HepG2 (cell line): ENCODE measurements around the gene TMED6. TPM values are rescaled to one million over a fixed set of nuclear protein-coding genes. Genes with fewer than 3 reads are reported as not detected.

ENCODE experiments used
- ATRX ChIP-seq: sonication (generic); formaldehyde crosslinking; IDR thresholded peaks from 2 replicates; pipeline ENCODE4 v1.4.0; 2020; ENCODE audit warnings: missing genetic modification reagents, borderline replicate concordance
- CAMTA2 ChIP-seq: sonication (generic); formaldehyde crosslinking; IDR thresholded peaks from 2 replicates; pipeline ENCODE4 v1.4.0; 2020; ENCODE audit warnings: mild to moderate bottlenecking, missing genetic modification reagents, borderline replicate concordance
- CBX2 ChIP-seq, 2 experiments: fragments of 200-600 bp in 1 of 2; sonication (generic); formaldehyde crosslinking in 1 of 2; IDR thresholded peaks; 2 replicates each; pipeline versions ENCODE4 v1.7.0 to v1.8.1; 2018 to 2022; ENCODE audit warnings: low read depth in 2 of 2, low read length in 1 of 2, mild to moderate bottlenecking in 1 of 2, missing genetic modification reagents in 1 of 2
- DPF2 ChIP-seq: sonication (generic); formaldehyde crosslinking; IDR thresholded peaks from 2 replicates; pipeline ENCODE4 v1.4.0; 2020; ENCODE audit warnings: mild to moderate bottlenecking, low read depth, missing genetic modification reagents, borderline replicate concordance
- ELF3 ChIP-seq: IDR thresholded peaks from 2 replicates; pipeline ENCODE4 v1.6.1; 2016; ENCODE audit warnings: missing genetic modification reagents, missing compliant biosample characterization
- GATAD1 ChIP-seq: IDR thresholded peaks from 2 replicates; pipeline ENCODE4 v1.6.1; 2016; ENCODE audit warnings: missing genetic modification reagents, missing compliant biosample characterization
- HDAC2 ChIP-seq: sonication (generic); formaldehyde crosslinking; IDR thresholded peaks from 2 replicates; pipeline ENCODE4 v1.4.0; 2020; ENCODE audit warnings: missing genetic modification reagents
- HNRNPK ChIP-seq: fragments of 200-400 bp; formaldehyde crosslinking; IDR thresholded peaks from 2 replicates; pipeline ENCODE4 v1.6.1; 2018; ENCODE audit warnings: low read length, low read depth, moderate library complexity, mild to moderate bottlenecking; ENCODE audit not compliant: poor library complexity, severe bottlenecking
- KDM1A ChIP-seq: IDR thresholded peaks from 2 replicates; pipeline ENCODE4 v1.6.1; 2016; ENCODE audit warnings: missing compliant biosample characterization
- MAFK ChIP-seq, 2 experiments: IDR thresholded peaks in 1 of 2; conservative IDR thresholded peaks in 1 of 2; 2 replicates each; pipeline ENCODE4 v1.6.1; 2011; ENCODE audit warnings: improper control_type of control experiment in 2 of 2, low read length in 2 of 2
- MYPOP ChIP-seq: sonication (generic); formaldehyde crosslinking; IDR thresholded peaks from 2 replicates; pipeline ENCODE4 v1.8.1; 2023; ENCODE audit warnings: mild to moderate bottlenecking, moderate library complexity, missing genetic modification reagents
- NFKB2 ChIP-seq: sonication (generic); formaldehyde crosslinking; IDR thresholded peaks from 2 replicates; pipeline ENCODE4 v1.4.0; 2020; ENCODE audit warnings: missing genetic modification reagents, borderline replicate concordance
- NKX3-1 ChIP-seq: sonication (generic); formaldehyde crosslinking; IDR thresholded peaks from 2 replicates; pipeline ENCODE4 v1.5.0; 2020; ENCODE audit warnings: missing genetic modification reagents
- PHF20 ChIP-seq: sonication (generic); formaldehyde crosslinking; IDR thresholded peaks from 2 replicates; pipeline ENCODE4 v1.5.0; 2020; ENCODE audit warnings: mild to moderate bottlenecking, missing genetic modification reagents
- POLR2AphosphoS2 ChIP-seq: IDR thresholded peaks from 2 replicates; pipeline ENCODE4 v1.6.1; 2011; ENCODE audit warnings: low read depth, low read length, improper control_type of control experiment
- RBFOX2 ChIP-seq: fragments of 200-400 bp; formaldehyde crosslinking; IDR thresholded peaks from 2 replicates; pipeline ENCODE4 v1.6.1; 2017; ENCODE audit warnings: low read depth, mild to moderate bottlenecking, low read length
- TBX2 ChIP-seq: sonication (generic); formaldehyde crosslinking; IDR thresholded peaks from 2 replicates; pipeline ENCODE4 v1.5.0; 2020; ENCODE audit warnings: missing genetic modification reagents, mild to moderate bottlenecking, borderline replicate concordance
- TEAD3 ChIP-seq: optimal IDR thresholded peaks from 2 replicates; pipeline ENCODE3; 2016; ENCODE audit warnings: borderline replicate concordance
- TFDP1 ChIP-seq: IDR thresholded peaks from 2 replicates; pipeline ENCODE4 v1.6.1; 2016; ENCODE audit warnings: missing compliant biosample characterization, missing genetic modification reagents, borderline replicate concordance
- ZBTB1 ChIP-seq: sonication (generic); formaldehyde crosslinking; IDR thresholded peaks from 2 replicates; pipeline ENCODE4 v1.4.0; 2020; ENCODE audit warnings: missing genetic modification reagents, borderline replicate concordance
- ZMYM4 ChIP-seq: sonication (generic); formaldehyde crosslinking; IDR thresholded peaks from 2 replicates; pipeline ENCODE4 v1.8.1; 2023; ENCODE audit warnings: mild to moderate bottlenecking, missing genetic modification reagents
- ZNF225 ChIP-seq: sonication (generic); formaldehyde crosslinking; IDR thresholded peaks from 2 replicates; pipeline ENCODE4 v1.4.0; 2020; ENCODE audit warnings: mild to moderate bottlenecking, missing genetic modification reagents
- ZNF672 ChIP-seq: sonication (generic); formaldehyde crosslinking; IDR thresholded peaks from 2 replicates; pipeline ENCODE4 v1.8.1; 2022; ENCODE audit warnings: missing genetic modification reagents
- ZNF746 ChIP-seq: sonication (generic); formaldehyde crosslinking; IDR thresholded peaks from 2 replicates; pipeline ENCODE4 v1.8.0; 2022; ENCODE audit warnings: mild to moderate bottlenecking, missing genetic modification reagents
- ZNF879 ChIP-seq: sonication (generic); formaldehyde crosslinking; IDR thresholded peaks from 2 replicates; pipeline ENCODE4 v1.8.1; 2023; ENCODE audit warnings: missing genetic modification reagents
- polyA plus RNA-seq, 8 experiments: library from polyadenylated mRNA; depleted of rRNA in 3 of 8; stranded (reverse) in 7 of 8; unstranded in 1 of 8; fragments of >200 nt; fragmentation: Illumina TruSeq in 4 of 8; extraction: Trizol in 4 of 8; gene quantifications; 2 replicates each; pipeline versions ENCODE4 v1.2.1 to v1.2.3, GENCODE V29; 2011 to 2016; ENCODE audit warnings: low read depth in 4 of 8, missing spikeins in 1 of 8, mixed read lengths in 1 of 8; ENCODE audit not compliant: insufficient read depth in 1 of 8
- total RNA-seq, 5 experiments: library from RNA; depleted of rRNA; stranded (reverse); fragments of >200 nt; fragmentation: Illumina TruSeq; extraction: Trizol; gene quantifications; 2 replicates each; pipeline ENCODE4 v1.2.3, GENCODE V29; 2016; ENCODE audit warnings: low read depth in 1 of 5
- TF ChIP-seq, protein P1 (sequence below): sonication (generic); formaldehyde crosslinking; IDR thresholded peaks from 2 replicates; pipeline ENCODE4 v1.8.1; 2022; ENCODE audit warnings: low read depth, mild to moderate bottlenecking, missing genetic modification reagents

The TMED6 gene
- total and polyA plus RNA-seq, 2 of the 13 experiments (the other 11 are each of a cell fraction or from before 2014, with no cell fraction given), result 9.8 to 14.4 TPM

GRCh38 chr16:69397821-69398521 lies 46.4 kb upstream of the TMED6 start (continued):
- TF ChIP-seq HDAC2 (CRISPR knock-in tag) (peak; percentile 47), MAFK (conservative IDR thresholded peaks at IDR 0.05 in 1 of 2, IDR thresholded peaks at IDR 0.05 in 1 of 2; ENCODE audit: low read length in 2 of 2) (no peak), ZNF879 (no peak), ZBTB1 (CRISPR knock-in tag) (no peak), NFKB2 (CRISPR knock-in tag) (no peak), ATRX (CRISPR knock-in tag) (no peak), TFDP1 (peak; percentile 52; the same call in 1 of the 2 replicates), NKX3-1 (CRISPR knock-in tag) (peak; percentile 71; the same call in 1 of the 2 replicates), RBFOX2 (peak; percentile 59; the same call in 1 of the 2 replicates), TEAD3 (peak; percentile 85), ZMYM4 (CRISPR knock-in tag) (peak; percentile 44), PHF20 (CRISPR knock-in tag) (no peak), TBX2 (CRISPR knock-in tag) (no peak), GATAD1 (CRISPR knock-in tag) (0 out of 2 replicates have a peak, but pooled peaks have one; percentile 33), CAMTA2 (CRISPR knock-in tag) (no peak), ZNF746 (CRISPR knock-in tag) (no peak; the same call in 1 of the 2 replicates), ZNF672 (CRISPR knock-in tag) (no peak), ELF3 (CRISPR knock-in tag) (peak; percentile 76), POLR2AphosphoS2 (no peak), ZNF225 (CRISPR knock-in tag) (no peak), DPF2 (CRISPR knock-in tag) (no peak), CBX2 (IDR thresholded peaks at IDR 0.05; ENCODE audit: low read depth, low read length) (no peak), CBX2 (CRISPR knock-in tag; IDR thresholded peaks at IDR 0.05; ENCODE audit: low read depth) (no peak), MYPOP (CRISPR knock-in tag) (peak; percentile 59; the same call in 1 of the 2 replicates), KDM1A (no peak), HNRNPK (no peak)
- TF ChIP-seq, protein P1, sequence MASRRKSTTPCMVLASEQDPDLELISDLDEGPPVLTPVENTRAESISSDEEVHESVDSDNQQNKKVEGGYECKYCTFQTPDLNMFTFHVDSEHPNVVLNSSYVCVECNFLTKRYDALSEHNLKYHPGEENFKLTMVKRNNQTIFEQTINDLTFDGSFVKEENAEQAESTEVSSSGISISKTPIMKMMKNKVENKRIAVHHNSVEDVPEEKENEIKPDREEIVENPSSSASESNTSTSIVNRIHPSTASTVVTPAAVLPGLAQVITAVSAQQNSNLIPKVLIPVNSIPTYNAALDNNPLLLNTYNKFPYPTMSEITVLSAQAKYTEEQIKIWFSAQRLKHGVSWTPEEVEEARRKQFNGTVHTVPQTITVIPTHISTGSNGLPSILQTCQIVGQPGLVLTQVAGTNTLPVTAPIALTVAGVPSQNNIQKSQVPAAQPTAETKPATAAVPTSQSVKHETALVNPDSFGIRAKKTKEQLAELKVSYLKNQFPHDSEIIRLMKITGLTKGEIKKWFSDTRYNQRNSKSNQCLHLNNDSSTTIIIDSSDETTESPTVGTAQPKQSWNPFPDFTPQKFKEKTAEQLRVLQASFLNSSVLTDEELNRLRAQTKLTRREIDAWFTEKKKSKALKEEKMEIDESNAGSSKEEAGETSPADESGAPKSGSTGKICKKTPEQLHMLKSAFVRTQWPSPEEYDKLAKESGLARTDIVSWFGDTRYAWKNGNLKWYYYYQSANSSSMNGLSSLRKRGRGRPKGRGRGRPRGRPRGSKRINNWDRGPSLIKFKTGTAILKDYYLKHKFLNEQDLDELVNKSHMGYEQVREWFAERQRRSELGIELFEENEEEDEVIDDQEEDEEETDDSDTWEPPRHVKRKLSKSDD, result 0 out of 2 replicates have a peak, but pooled peaks have one; percentile 36
